Spleen (tissue), 11 donors: ENCODE results near the gene NR1I2. TPM values are rescaled to one million over a fixed set of nuclear protein-coding genes. Genes with fewer than 3 reads are reported as not detected.
A peak's percentile ranks its signal among the peaks of the same experiment; 100 is the strongest.

Experiments used
- DNase-seq: peaks from one replicate; pipeline ENCODE4 v3.0.0-alpha.2; 2020
- H3K27ac ChIP-seq, 8 donors: fragments of 200-600 bp; sonication (generic) in 7 of 8; 1 replicate in 4 of 8; 2 replicates in 4 of 8; pipeline versions ENCODE4 v1.5.0 to v1.8.0; 2016 to 2021; ENCODE audit warnings: inconsistent platforms in 4 of 8, mild to moderate bottlenecking in 4 of 8, moderate library complexity in 1 of 8
- H3K27me3 ChIP-seq, 7 donors: fragments of 200-600 bp; sonication (generic) in 6 of 7; replicated peaks in 1 of 7; 1 replicate in 4 of 7; 2 replicates in 3 of 7; pipeline versions ENCODE4 v1.5.0 to v1.8.0; 2016 to 2021; ENCODE audit warnings: inconsistent platforms in 3 of 7, mild to moderate bottlenecking in 1 of 7
- H3K36me3 ChIP-seq, 6 donors: fragments of 200-600 bp; sonication (generic) in 5 of 6; 1 replicate in 4 of 6; 2 replicates in 2 of 6; pipeline versions ENCODE4 v1.5.0 to v1.8.0; 2016 to 2021; ENCODE audit warnings: inconsistent platforms in 2 of 6
- H3K4me1 ChIP-seq, 6 donors: fragments of 200-600 bp; sonication (generic) in 5 of 6; 1 replicate in 3 of 6; 2 replicates in 3 of 6; pipeline versions ENCODE4 v1.5.0 to v1.8.0; 2016 to 2021; ENCODE audit warnings: inconsistent platforms in 3 of 6
- H3K4me3 ChIP-seq, 8 donors: fragments of 200-600 bp; sonication (generic) in 7 of 8; 1 replicate in 4 of 8; 2 replicates in 4 of 8; pipeline versions ENCODE4 v1.5.0 to v1.8.0; 2016 to 2021; ENCODE audit warnings: inconsistent platforms in 4 of 8, mild to moderate bottlenecking in 4 of 8, moderate library complexity in 2 of 8
- H3K9me3 ChIP-seq, 8 donors: fragments of 200-600 bp; sonication (generic) in 7 of 8; 1 replicate in 4 of 8; 2 replicates in 4 of 8; pipeline versions ENCODE4 v1.5.0 to v1.8.0; 2016 to 2021; ENCODE audit warnings: inconsistent platforms in 4 of 8
- POLR2A ChIP-seq, 3 donors: fragments of 450-650 bp; IDR thresholded peaks; one replicate each; pipeline ENCODE4 v1.5.1; 2017; ENCODE audit warnings: antibody characterized with exemption in 3 of 3, mild to moderate bottlenecking in 1 of 3
- POLR2AphosphoS5 ChIP-seq, 3 donors: sonication (generic); formaldehyde crosslinking; IDR thresholded peaks; one replicate each; pipeline ENCODE4 v1.5.1; 2017; ENCODE audit warnings: antibody characterized with exemption in 3 of 3
- WGBS, 5 donors: extraction: QIAGEN DNeasy Blood & Tissue Kit in 3 of 5; methylation state at CpG; one replicate each; pipeline versions ENCODE4 v1.1.5 to v1.1.7; 2013 to 2018; 5-methylcytosine and 5-hydroxymethylcytosine counted together
- intact Hi-C: fragments of 100-400 bp; cut with DNase I; formaldehyde crosslinking; loops from one replicate; pipeline ENCODE4 v1.15.0; 2023; ENCODE audit warnings: low total_unique reads
- polyA plus RNA-seq, 3 donors: library from polyadenylated mRNA; stranded (reverse); fragments of 200-250 nt; gene quantifications; one replicate each; pipeline ENCODE4 v1.2.1, GENCODE V29; 2013
- total RNA-seq, 7 donors: library from RNA; depleted of rRNA in 3 of 7; stranded (reverse); fragments of >200 nt in 3 of 7; fragmentation: NEBNext Ultra II Directional in 4 of 7; extraction: Animal tissue kit (Norgen Biotek cat#: 25700) in 4 of 7; gene quantifications; one replicate each; pipeline versions ENCODE4 v1.1.0 to v1.2.1, GENCODE V29; 2016 to 2021
- TF ChIP-seq, protein P1 (sequence below), 11 experiments: fragments of 200-600 bp in 7 of 11; fragments of 450-650 bp in 4 of 11; sonication (generic) in 4 of 11; IDR thresholded peaks in 8 of 11; conservative IDR thresholded peaks in 3 of 11; 1 replicate in 7 of 11; 2 replicates in 4 of 11; pipeline versions ENCODE4 v1.4.0 to v1.8.0; 2016 to 2021; ENCODE audit warnings: antibody characterized with exemption in 11 of 11, inconsistent platforms in 4 of 11, mild to moderate bottlenecking in 1 of 11
- donor health status: healthy with polysubstance abuse.
- donor health status: DM: no; HTN: no; CAD: no; lungs with moderate emphysema.
- donor health status: DM: no; HTN: no; CAD: no.
- donor health status: Bipolar disorder and iron deficiency.
- donor health status: healthy.
- donor health status: DM: no; HTN: no; CAD: no.
- donor health status: DM: yes; HTN: yes; CAD: no.

The NR1I2 gene
- total and polyA plus RNA-seq, 10 donors: 0.26 to 1.1 (median 0.55) TPM; not detected in 1

DNA sequence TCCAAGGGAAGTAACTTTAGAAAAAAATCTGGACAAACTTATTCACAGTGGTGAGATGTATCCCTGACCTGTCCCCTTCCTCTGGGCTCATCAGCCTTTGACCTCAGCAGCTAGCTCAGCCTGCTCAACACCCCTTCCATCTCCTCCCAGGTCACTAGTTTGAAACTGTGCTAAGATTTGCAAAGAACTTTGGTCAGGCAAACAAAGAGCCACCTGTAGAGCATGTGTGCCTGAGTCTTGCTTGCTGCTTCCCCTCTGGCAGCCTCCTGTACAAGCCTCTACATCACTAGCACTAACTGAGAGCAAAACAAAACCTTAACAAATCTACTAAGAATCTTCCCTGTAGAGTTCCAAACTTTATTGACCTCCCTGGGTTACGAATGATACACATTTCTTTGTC is 43.9 kb downstream of the NR1I2 start:
- 94 to 97% (median 96%) methylated on average over 1 of the region's 1 CpG for WGBS, 5 donors
- Histone ChIP-seq H3K9me3 (no peaks in the 10 kb centered on the region), H3K4me3 (no peak overlapping the region), H3K4me1 (no peaks in the 10 kb centered on the region), H3K27ac (no peak overlapping the region), H3K36me3 (peaks cover 0 to 34% (median 8%) of the 10 kb centered on the region in 6 donors), H3K27me3 (no peaks in the 10 kb centered on the region)
- TF ChIP-seq POLR2AphosphoS5 (IDR thresholded peaks at IDR 0.05) (peak in 1 of 3 donors; percentile 7), POLR2A (IDR thresholded peaks at IDR 0.05) (no peak)
- TF ChIP-seq, protein P1, sequence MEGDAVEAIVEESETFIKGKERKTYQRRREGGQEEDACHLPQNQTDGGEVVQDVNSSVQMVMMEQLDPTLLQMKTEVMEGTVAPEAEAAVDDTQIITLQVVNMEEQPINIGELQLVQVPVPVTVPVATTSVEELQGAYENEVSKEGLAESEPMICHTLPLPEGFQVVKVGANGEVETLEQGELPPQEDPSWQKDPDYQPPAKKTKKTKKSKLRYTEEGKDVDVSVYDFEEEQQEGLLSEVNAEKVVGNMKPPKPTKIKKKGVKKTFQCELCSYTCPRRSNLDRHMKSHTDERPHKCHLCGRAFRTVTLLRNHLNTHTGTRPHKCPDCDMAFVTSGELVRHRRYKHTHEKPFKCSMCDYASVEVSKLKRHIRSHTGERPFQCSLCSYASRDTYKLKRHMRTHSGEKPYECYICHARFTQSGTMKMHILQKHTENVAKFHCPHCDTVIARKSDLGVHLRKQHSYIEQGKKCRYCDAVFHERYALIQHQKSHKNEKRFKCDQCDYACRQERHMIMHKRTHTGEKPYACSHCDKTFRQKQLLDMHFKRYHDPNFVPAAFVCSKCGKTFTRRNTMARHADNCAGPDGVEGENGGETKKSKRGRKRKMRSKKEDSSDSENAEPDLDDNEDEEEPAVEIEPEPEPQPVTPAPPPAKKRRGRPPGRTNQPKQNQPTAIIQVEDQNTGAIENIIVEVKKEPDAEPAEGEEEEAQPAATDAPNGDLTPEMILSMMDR (IDR thresholded peaks at IDR 0.05 in 8 of 11, conservative IDR thresholded peaks at IDR 0.05 in 3 of 11): no peak
- intact Hi-C loops: no loop called here
- peak; percentile 19 for DNase-seq

DNA sequence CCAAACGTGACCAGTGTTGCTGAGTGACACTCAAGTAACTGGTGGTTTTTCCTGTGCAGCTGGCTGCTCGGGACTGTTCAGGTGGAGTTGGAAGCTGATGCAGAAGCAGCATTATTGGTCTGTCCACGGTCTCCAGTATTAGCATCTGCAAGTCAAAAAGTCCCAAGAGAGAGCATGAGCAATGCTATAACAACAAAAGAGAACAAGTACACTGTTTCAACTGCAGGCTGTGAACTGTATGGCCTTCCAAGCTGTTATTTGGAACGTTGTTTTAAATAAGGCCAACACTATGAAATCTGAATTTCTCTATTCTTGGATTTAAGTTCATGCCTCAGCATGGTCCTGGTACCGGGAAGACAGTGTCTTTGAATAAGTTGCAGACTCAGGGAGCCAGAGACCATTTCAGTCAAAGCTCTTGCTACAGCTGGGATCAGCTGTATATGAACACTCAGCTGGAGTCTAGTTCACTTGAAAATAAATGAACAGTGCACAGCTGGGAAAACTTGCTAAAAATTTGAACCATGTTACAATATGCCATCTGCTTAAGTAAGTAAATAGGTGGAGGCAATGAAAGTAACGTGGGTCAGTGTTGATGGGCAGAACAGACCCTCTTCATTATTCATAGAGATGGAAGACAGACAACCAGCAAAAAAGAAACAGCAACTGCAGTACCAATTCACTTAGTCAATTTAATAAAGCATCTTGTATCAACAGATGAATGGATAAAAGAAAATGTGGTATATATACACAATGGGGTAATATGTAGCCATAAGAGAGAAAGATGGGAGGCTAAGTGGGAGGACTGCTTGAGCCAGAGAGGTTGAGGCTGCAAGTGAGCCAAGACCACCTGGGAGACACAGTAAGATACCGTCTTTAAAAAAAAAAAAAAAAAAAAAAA is 45.1 kb downstream of the NR1I2 start:
- whole genome bisulfite sequencing, 5 donors: 91 to 96% (median 94%) methylated on average over 7 of the region's 7 CpGs

DNA sequence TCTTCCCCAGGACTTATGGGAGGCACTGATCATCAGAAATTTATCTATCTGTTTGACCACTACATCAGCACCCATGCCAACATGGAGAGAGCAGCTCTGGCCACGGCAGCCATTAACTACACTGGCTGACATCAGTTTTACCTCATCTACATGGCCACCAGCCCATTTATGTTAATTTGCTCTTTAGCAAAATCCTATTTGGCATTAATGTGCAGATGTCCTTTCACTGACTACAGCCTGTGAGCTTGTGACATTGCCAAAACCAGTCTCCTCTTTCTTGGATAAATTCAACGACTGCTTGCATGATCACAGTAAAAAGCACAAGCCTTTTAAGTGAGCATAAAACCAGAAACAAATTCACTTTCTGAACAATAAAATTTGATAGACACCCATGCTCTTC is 47.5 kb downstream of the NR1I2 start:
- Histone ChIP-seq H3K27me3 (no peaks in the 10 kb centered on the region), H3K9me3 (no peaks in the 10 kb centered on the region), H3K27ac (no peak overlapping the region), H3K4me1 (no peaks in the 10 kb centered on the region), H3K36me3 (peaks cover 0 to 38% (median 8%) of the 10 kb centered on the region in 6 donors), H3K4me3 (no peak overlapping the region)
- no peak for DNase-seq
- 84 to 99% (median 94%) methylated on average over 2 of the region's 2 CpGs for WGBS, 5 donors
- intact Hi-C loops: no loop called here
- TF ChIP-seq POLR2AphosphoS5 (IDR thresholded peaks at IDR 0.05) (no peak), POLR2A (IDR thresholded peaks at IDR 0.05) (no peak)
- TF ChIP-seq, protein P1 (IDR thresholded peaks at IDR 0.05 in 8 of 11, conservative IDR thresholded peaks at IDR 0.05 in 3 of 11): no peak

More for the DNA sequence above, 45.1 kb downstream of the NR1I2 start:
- H3K4me3 ChIP-seq: no peak overlapping the region
- H3K27ac ChIP-seq: no peak overlapping the region
- peaks cover 0 to 41% (median 8%) of the 10 kb centered on the region in 6 donors for H3K36me3 ChIP-seq
- H3K27me3 ChIP-seq: no peaks in the 10 kb centered on the region
- no peak for DNase-seq
- no peaks in the 10 kb centered on the region for H3K9me3 ChIP-seq
- no peaks in the 10 kb centered on the region for H3K4me1 ChIP-seq
- no peak for TF ChIP-seq POLR2A (IDR thresholded peaks at IDR 0.05)
- TF ChIP-seq, protein P1 (IDR thresholded peaks at IDR 0.05 in 8 of 11, conservative IDR thresholded peaks at IDR 0.05 in 3 of 11): no peak
- TF ChIP-seq POLR2AphosphoS5 (IDR thresholded peaks at IDR 0.05): no peak
- intact Hi-C loops: no loop called here

DNA sequence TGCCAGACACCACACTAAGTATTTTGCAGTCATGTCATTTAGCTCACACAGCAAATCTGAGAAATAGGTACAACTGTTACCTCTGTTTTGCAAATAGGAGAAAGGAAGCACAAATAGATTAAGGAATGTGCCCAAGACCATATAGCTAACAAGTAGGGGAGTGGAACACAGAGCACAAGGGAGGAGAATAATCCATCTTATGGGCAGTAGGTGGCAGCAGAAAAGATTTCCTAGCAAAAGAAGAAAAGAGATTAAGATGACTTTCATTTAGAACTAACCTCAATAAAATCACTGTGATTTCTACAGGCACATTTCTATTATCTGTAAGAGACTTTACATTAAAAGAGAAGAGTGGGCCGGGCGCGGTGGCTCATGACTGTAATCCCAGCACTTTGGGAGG is 49.1 kb downstream of the NR1I2 start:
- intact Hi-C loops: no loop called here
- WGBS, 5 donors: 91 to 98% (median 96%) methylated on average over 3 of the region's 3 CpGs
- Histone ChIP-seq H3K27me3 (no peaks in the 10 kb centered on the region), H3K4me1 (peaks cover 0 to 6% (median under 1%) of the 10 kb centered on the region in 6 donors), H3K27ac (no peak overlapping the region), H3K36me3 (peaks cover 0 to 22% (median 0%) of the 10 kb centered on the region in 6 donors), H3K4me3 (no peak overlapping the region), H3K9me3 (no peaks in the 10 kb centered on the region)
- TF ChIP-seq, protein P1 (IDR thresholded peaks at IDR 0.05 in 8 of 11, conservative IDR thresholded peaks at IDR 0.05 in 3 of 11): no peak
- TF ChIP-seq POLR2AphosphoS5 (IDR thresholded peaks at IDR 0.05) (no peak), POLR2A (IDR thresholded peaks at IDR 0.05) (no peak)
- no peak for DNase-seq
